ENCODE results near the gene TMEM232. TPM values are rescaled to one million over a fixed set of nuclear protein-coding genes. Genes with fewer than 3 reads are reported as not detected.

Gene TMEM232
- total and polyA plus RNA-seq, 2 donors (not counting 3 experiments of a cell fraction or from before 2014, with no cell fraction given): 0.17 to 0.38 TPM

- intact Hi-C loops (cut with micrococcal nuclease) (no loop called here), dilution Hi-C loops (cut with MboI; ENCODE audit: extremely low pct_ligation_motif_present, low sequenced_read_pairs) (no loop called here)
- H3K36me3 ChIP-seq (ENCODE audit: control insufficient read depth in 2 of 2, extremely low read depth in 1 of 2, insufficient read depth in 2 of 2, low read length in 2 of 2): no peaks in the 10 kb centered on the region
- POLR2A ChIA-PET: no interaction called here
- H2AFZ ChIP-seq (ENCODE audit: low read depth, low read length): no peak overlapping the region
- TF ChIP-seq GATA2 (IDR thresholded peaks at IDR 0.05; ENCODE audit: insufficient read depth, insufficient read length, low read depth, low read length) (no peak), JUN (IDR thresholded peaks at IDR 0.05; ENCODE audit: borderline replicate concordance, insufficient read depth, insufficient read length, low read depth) (no peak), POLR2AphosphoS5 (IDR thresholded peaks at IDR 0.05; ENCODE audit: insufficient read depth, low read depth, low read length) (no peak), EZH2 (IDR thresholded peaks at IDR 0.05; ENCODE audit: borderline replicate concordance, low read depth, low read length, severe bottlenecking) (no peak), CTCF (IDR thresholded peaks at IDR 0.05; ENCODE audit: extremely low read depth in 1 of 2, insufficient read depth in 1 of 2, low read depth in 1 of 2, low read length in 2 of 2) (no peak), MAX (IDR thresholded peaks at IDR 0.05; ENCODE audit: insufficient read depth, insufficient read length) (no peak), MYC (IDR thresholded peaks at IDR 0.05; ENCODE audit: low read depth, low read length) (no peak), POLR2A (IDR thresholded peaks at IDR 0.05; ENCODE audit: low read depth, low read length) (no peak), FOS (IDR thresholded peaks at IDR 0.05; ENCODE audit: borderline replicate concordance, insufficient read depth, low read length) (no peak)
- no peaks in the 10 kb centered on the region for H3K9me1 ChIP-seq (replicated peaks; ENCODE audit: control insufficient read depth, extremely low read depth, insufficient read depth, low read length)
- no peaks in the 10 kb centered on the region for H4K20me1 ChIP-seq (replicated peaks; ENCODE audit: control insufficient read depth, extremely low read depth, insufficient read depth, low read length)
- no peaks in the 10 kb centered on the region for H3K4me1 ChIP-seq (ENCODE audit: control insufficient read depth, extremely low read depth, insufficient read depth, low read length)
- no peak overlapping the region for H3K4me2 ChIP-seq (ENCODE audit: insufficient read depth, low read length)
- H3K27me3 ChIP-seq (ENCODE audit: control insufficient read depth in 2 of 2, insufficient read depth in 2 of 2, low read length in 2 of 2): no peaks in the 10 kb centered on the region
- H3K9me3 ChIP-seq (replicated peaks; ENCODE audit: control insufficient read depth, insufficient read depth, low read length): peaks cover 1% of the 10 kb centered on the region
- CTCF ChIA-PET: no interaction called here
- BruUV-seq (replicated peaks): no TSS peak
- no peak overlapping the region for H3K27ac ChIP-seq (ENCODE audit: insufficient read depth, low read depth, low read length)
- no peaks in the 10 kb centered on the region for H3K79me2 ChIP-seq (ENCODE audit: control insufficient read depth, insufficient read depth, low read length)
- FAIRE-seq: no peak
- no peak overlapping the region for H3K4me3 ChIP-seq (replicated peaks in 1 of 3; ENCODE audit: insufficient read depth in 1 of 3, low read depth in 1 of 3, low read length in 3 of 3)
- no peak for DNase-seq (ENCODE audit: low read depth, low spot score)
- H3K9ac ChIP-seq (replicated peaks; ENCODE audit: extremely low read depth, insufficient read depth, low read length): no peak overlapping the region
Measured at GRCh38 chr5:110463106-110463505, 263.4 kb downstream of the TMEM232 start.
